IMR-90 (cell line): Measurements from ENCODE around the gene TP53BP2. TPM values are rescaled to one million over a fixed set of nuclear protein-coding genes. Genes with fewer than 3 reads are reported as not detected.
"Not testable (repeated sequence)": the region's sequence is repeated elsewhere in the genome, so short reads cannot be mapped to it uniquely, and the experiment has no call there.

Source experiments
- ATAC-seq: fragments of 200-7000 bp; cut with Tn5 transposase; 2 replicates; pipeline ENCODE4 v1.9.1; 2020; ENCODE audit warnings: low read depth, mild to moderate bottlenecking, moderate library complexity
- BruUV-seq: library from RNA; stranded (reverse); fragments of 400-500 nt; replicated peaks from 2 replicates; lab custom pipeline; 2021; lab: Mats Ljungman, UMichigan
- CTCF ChIA-PET: fragments of 300-600 bp; formaldehyde crosslinking; extraction: SDS; loops from one replicate; lab custom pipeline; 2021; ENCODE audit warnings: antibody characterized with exemption; lab: Yijun Ruan, JAX
- POLR2A ChIA-PET: fragments of 300-600 bp; sonication (Branson Sonifier 250); formaldehyde crosslinking; loops from one replicate; lab custom pipeline; 2022; ENCODE audit warnings: antibody characterized with exemption; ENCODE audit not compliant: unreplicated experiment; lab: Charles Lee
- DNase-seq: peaks from one replicate; pipeline ENCODE4 v3.0.0; 2013
- H2AFZ ChIP-seq: replicated peaks from 2 replicates; pipeline ENCODE3; 2013; ENCODE audit warnings: low read length, mild to moderate bottlenecking; ENCODE audit not compliant: poor library complexity
- H2AK5ac ChIP-seq: 2 replicates; pipeline ENCODE4 v1.6.1; 2013; ENCODE audit warnings: low read depth, low read length, inconsistent platforms
- H2AK9ac ChIP-seq: replicated peaks from 2 replicates; pipeline ENCODE3; 2013; ENCODE audit warnings: mild to moderate bottlenecking, low read depth, low read length, moderate library complexity; ENCODE audit not compliant: poor library complexity
- H2BK120ac ChIP-seq: 2 replicates; pipeline ENCODE4 v1.6.1; 2013; ENCODE audit warnings: low read depth, low read length, inconsistent platforms
- H2BK15ac ChIP-seq: 3 replicates; pipeline ENCODE4 v1.6.1; 2013; ENCODE audit warnings: low read depth, low read length, inconsistent platforms
- H2BK20ac ChIP-seq: 2 replicates; pipeline ENCODE4 v1.6.1; 2013; ENCODE audit warnings: low read depth, mild to moderate bottlenecking, inconsistent platforms, low read length, moderate library complexity
- H2BK5ac ChIP-seq: 2 replicates; pipeline ENCODE4 v1.6.1; 2013; ENCODE audit warnings: mild to moderate bottlenecking, low read depth, low read length, inconsistent platforms; ENCODE audit not compliant: poor library complexity, severe bottlenecking
- H3K14ac ChIP-seq: replicated peaks from 2 replicates; pipeline ENCODE4 v1.6.1; 2013; ENCODE audit warnings: low read depth, low read length, inconsistent platforms
- H3K18ac ChIP-seq: 2 replicates; pipeline ENCODE4 v1.6.1; 2013; ENCODE audit warnings: low read depth, low read length, control low read depth
- H3K23ac ChIP-seq: 2 replicates; pipeline ENCODE4 v1.6.1; 2013; ENCODE audit warnings: low read depth, low read length, inconsistent platforms
- H3K27ac ChIP-seq: 2 replicates; pipeline ENCODE4 v1.5.1; 2013; ENCODE audit warnings: mild to moderate bottlenecking, control low read depth, low read length; ENCODE audit not compliant: insufficient read depth
- H3K27me3 ChIP-seq: 2 replicates; pipeline ENCODE4 v1.6.1; 2013; ENCODE audit warnings: low read length; ENCODE audit not compliant: control insufficient read depth, insufficient read depth
- H3K36me3 ChIP-seq: 2 replicates; pipeline ENCODE4 v1.6.1; 2013; ENCODE audit warnings: low read length, mixed read lengths; ENCODE audit not compliant: control insufficient read depth, insufficient read depth
- H3K4ac ChIP-seq: 2 replicates; pipeline ENCODE4 v1.6.1; 2013; ENCODE audit warnings: low read depth, low read length, inconsistent platforms
- H3K4me1 ChIP-seq: 2 replicates; pipeline ENCODE4 v1.6.1; 2013; ENCODE audit warnings: low read length, mixed read lengths; ENCODE audit not compliant: control insufficient read depth, insufficient read depth
- H3K4me2 ChIP-seq: 2 replicates; pipeline ENCODE4 v1.6.1; 2013; ENCODE audit warnings: low read depth, mild to moderate bottlenecking, control low read depth, low read length, moderate library complexity
- H3K4me3 ChIP-seq: 2 replicates; pipeline ENCODE4 v1.5.1; 2013; ENCODE audit warnings: low read depth, mild to moderate bottlenecking, control low read depth, low read length, moderate library complexity; ENCODE audit not compliant: insufficient read depth
- H3K56ac ChIP-seq: 2 replicates; pipeline ENCODE4 v1.6.1; 2013; ENCODE audit warnings: low read length, inconsistent platforms; ENCODE audit not compliant: insufficient read depth; ENCODE audit errors: extremely low read depth
- H3K79me1 ChIP-seq, 2 experiments: 2 replicates each; pipeline ENCODE4 v1.6.1; 2013; ENCODE audit warnings: low read length in 2 of 2, inconsistent platforms in 1 of 2, low read depth in 1 of 2
- H3K9ac ChIP-seq: 2 replicates; pipeline ENCODE4 v1.6.1; 2013; ENCODE audit warnings: low read depth, low read length, control low read depth
- H3K9me1 ChIP-seq: 2 replicates; pipeline ENCODE4 v1.6.1; 2013; ENCODE audit warnings: low read length, inconsistent platforms; ENCODE audit not compliant: insufficient read depth
- H3K9me3 ChIP-seq: 2 replicates; pipeline ENCODE4 v1.6.1; 2013; ENCODE audit warnings: low read length; ENCODE audit not compliant: control insufficient read depth, insufficient read depth
- H4K20me1 ChIP-seq: 2 replicates; pipeline ENCODE4 v1.6.1; 2013; ENCODE audit warnings: low read length, inconsistent platforms; ENCODE audit not compliant: insufficient read depth
- H4K5ac ChIP-seq: 2 replicates; pipeline ENCODE4 v1.6.1; 2013; ENCODE audit warnings: mild to moderate bottlenecking, low read depth, low read length, control low read depth
- H4K8ac ChIP-seq, 2 experiments: 2 replicates each; pipeline ENCODE4 v1.6.1; 2013; ENCODE audit warnings: low read depth in 2 of 2, low read length in 2 of 2, control low read depth in 1 of 2, inconsistent platforms in 1 of 2
- H4K91ac ChIP-seq: 2 replicates; pipeline ENCODE4 v1.6.1; 2013; ENCODE audit warnings: low read depth, low read length, inconsistent platforms; ENCODE audit not compliant: insufficient read depth
- CEBPB ChIP-seq: IDR thresholded peaks from 2 replicates; pipeline ENCODE4 v1.6.1; 2012; ENCODE audit warnings: low read depth, low read length, improper control_type of control experiment
- FOS ChIP-seq: fragments of 150-350 bp; IDR thresholded peaks from 2 replicates; pipeline ENCODE4 v1.6.1; 2016; ENCODE audit warnings: low read depth, low read length
- MAFK ChIP-seq: IDR thresholded peaks from 2 replicates; pipeline ENCODE4 v1.6.1; 2012; ENCODE audit warnings: low read depth, low read length, improper control_type of control experiment
- MAZ ChIP-seq: IDR thresholded peaks from 2 replicates; pipeline ENCODE4 v1.6.1; 2012; ENCODE audit warnings: low read depth, mild to moderate bottlenecking, low read length, improper control_type of control experiment, moderate library complexity, borderline replicate concordance
- SMC3 ChIP-seq: fragments of 150-350 bp; IDR thresholded peaks from 2 replicates; pipeline ENCODE4 v1.6.1; 2016; ENCODE audit warnings: low read depth, mild to moderate bottlenecking, antibody characterized with exemption, low read length, moderate library complexity
- WGBS, 2 experiments: methylation state at CpG; one replicate each; pipeline versions ENCODE4 v1.1.5 to v1.1.7; 2013; ENCODE audit warnings: missing lambda C conversion rate in 2 of 2; ENCODE audit not compliant: insufficient read length in 1 of 2; ENCODE audit errors: extremely low coverage in 2 of 2; 5-methylcytosine and 5-hydroxymethylcytosine counted together
- dilution Hi-C: fragments of 300-500 bp; cut with HindIII; formaldehyde crosslinking; loops from one replicate; pipeline ENCODE4 v1.14.3; 2018; ENCODE audit warnings: low sequenced_read_pairs; ENCODE audit not compliant: unreplicated experiment
- in situ Hi-C: fragments of 300-500 bp; cut with MboI; formaldehyde crosslinking; loops from 3 replicates; pipeline ENCODE4 v1.14.3; 2019; ENCODE audit warnings: low sequenced_read_pairs, inconsistent platforms, mixed read lengths
- intact Hi-C: fragments of 100-400 bp; cut with micrococcal nuclease; formaldehyde crosslinking; loops from 2 replicates; pipeline ENCODE4 v1.10.0; 2022
- polyA plus RNA-seq, 3 experiments: library from polyadenylated mRNA; depleted of rRNA; stranded (reverse); fragments of >200 nt; gene quantifications; 2 replicates each; pipeline ENCODE4 v1.2.3, GENCODE V29; 2012; ENCODE audit warnings: low replicate concordance in 1 of 3
- total RNA-seq: library from RNA; depleted of rRNA; stranded (reverse); fragments of >200 nt; gene quantifications from 2 replicates; pipeline ENCODE4 v1.2.3, GENCODE V29; 2012
- TF ChIP-seq, protein P1 (sequence below): conservative IDR thresholded peaks from 2 replicates; pipeline ENCODE4 v1.5.1; 2012; ENCODE audit warnings: mild to moderate bottlenecking, low read depth, low read length, improper control_type of control experiment
- TF ChIP-seq, protein P2 (sequence below): fragments of 150-350 bp; IDR thresholded peaks from 2 replicates; pipeline ENCODE4 v1.6.1; 2017; ENCODE audit warnings: mild to moderate bottlenecking, antibody characterized with exemption, low read length, low read depth

TP53BP2 gene
- total and polyA plus RNA-seq, 2 of the 4 experiments (the other 2 are of a cell fraction), result 19.9 to 35.0 TPM

DNA sequence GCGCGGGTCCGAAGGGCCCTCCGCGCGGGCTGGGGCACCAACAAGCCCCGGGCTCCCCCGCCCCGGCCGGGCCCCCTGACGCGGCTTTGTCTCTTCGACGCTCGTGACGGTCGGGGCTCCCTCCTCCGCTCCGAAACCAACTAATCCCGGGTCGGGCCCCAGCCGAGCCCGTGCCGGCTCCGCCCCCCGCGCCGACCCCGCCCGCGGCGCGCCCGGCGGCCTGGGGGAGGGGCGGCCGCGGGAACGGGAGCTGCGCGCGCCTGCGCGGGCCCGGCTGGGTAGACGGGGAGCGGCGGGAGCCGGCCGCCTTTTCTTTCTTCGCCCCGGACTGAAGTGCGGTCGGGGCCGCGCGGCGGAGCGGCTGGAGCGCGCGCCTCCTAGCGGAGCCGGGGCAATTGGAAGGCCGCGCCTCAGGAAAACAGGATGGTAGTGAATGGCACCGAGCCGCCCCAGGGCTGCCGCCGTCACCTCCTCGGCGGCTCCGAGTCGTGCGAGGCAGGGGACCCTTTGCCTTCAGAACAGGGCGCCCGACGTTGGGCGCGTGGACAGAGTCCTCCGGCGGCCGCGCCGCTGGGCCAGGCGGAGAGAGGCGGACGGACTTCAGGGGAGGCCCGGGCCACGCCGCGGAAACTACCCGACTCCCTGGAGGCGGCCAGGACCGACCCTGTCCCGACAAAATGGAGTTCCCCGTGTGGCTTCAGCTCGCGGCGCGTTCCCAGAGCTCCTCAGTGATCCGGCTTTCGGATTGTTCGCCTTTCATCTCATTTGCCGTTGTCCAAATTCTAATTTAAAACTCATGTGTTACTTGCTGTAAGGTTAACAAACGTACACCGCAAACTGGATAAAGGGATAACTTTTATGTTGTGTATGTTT is at the start of gene TP53BP2 (continued):
- TF ChIP-seq SMC3, result peak; percentile 44
- TF ChIP-seq MAZ, result peak; percentile 89
- no peak for TF ChIP-seq FOS
- TF ChIP-seq CEBPB, result no peak
- TF ChIP-seq MAFK, result no peak
- TF ChIP-seq, protein P1, sequence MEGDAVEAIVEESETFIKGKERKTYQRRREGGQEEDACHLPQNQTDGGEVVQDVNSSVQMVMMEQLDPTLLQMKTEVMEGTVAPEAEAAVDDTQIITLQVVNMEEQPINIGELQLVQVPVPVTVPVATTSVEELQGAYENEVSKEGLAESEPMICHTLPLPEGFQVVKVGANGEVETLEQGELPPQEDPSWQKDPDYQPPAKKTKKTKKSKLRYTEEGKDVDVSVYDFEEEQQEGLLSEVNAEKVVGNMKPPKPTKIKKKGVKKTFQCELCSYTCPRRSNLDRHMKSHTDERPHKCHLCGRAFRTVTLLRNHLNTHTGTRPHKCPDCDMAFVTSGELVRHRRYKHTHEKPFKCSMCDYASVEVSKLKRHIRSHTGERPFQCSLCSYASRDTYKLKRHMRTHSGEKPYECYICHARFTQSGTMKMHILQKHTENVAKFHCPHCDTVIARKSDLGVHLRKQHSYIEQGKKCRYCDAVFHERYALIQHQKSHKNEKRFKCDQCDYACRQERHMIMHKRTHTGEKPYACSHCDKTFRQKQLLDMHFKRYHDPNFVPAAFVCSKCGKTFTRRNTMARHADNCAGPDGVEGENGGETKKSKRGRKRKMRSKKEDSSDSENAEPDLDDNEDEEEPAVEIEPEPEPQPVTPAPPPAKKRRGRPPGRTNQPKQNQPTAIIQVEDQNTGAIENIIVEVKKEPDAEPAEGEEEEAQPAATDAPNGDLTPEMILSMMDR, result peak; percentile 76
- TF ChIP-seq, protein P2, sequence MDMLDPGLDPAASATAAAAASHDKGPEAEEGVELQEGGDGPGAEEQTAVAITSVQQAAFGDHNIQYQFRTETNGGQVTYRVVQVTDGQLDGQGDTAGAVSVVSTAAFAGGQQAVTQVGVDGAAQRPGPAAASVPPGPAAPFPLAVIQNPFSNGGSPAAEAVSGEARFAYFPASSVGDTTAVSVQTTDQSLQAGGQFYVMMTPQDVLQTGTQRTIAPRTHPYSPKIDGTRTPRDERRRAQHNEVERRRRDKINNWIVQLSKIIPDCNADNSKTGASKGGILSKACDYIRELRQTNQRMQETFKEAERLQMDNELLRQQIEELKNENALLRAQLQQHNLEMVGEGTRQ, result no peak

DNA sequence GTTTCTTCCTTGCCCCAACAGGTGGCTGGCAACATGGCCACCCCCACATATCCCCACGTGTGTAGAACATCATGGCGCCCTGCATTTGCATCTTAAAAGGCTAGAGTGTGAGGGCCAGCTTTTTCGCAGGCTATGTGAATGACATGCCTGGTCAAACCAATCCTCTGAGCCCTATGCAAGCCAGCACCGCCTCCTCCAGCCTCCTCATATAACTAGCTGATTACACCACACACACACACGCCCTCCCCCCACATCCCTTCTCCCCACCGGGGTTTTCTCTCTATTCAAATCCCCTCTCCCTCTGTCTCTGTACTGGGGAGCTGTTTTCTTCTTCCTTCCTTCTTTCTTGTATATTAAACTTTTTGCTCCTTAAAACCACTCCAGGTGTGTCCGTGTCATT is 44.7 kb upstream of the TP53BP2 start:
- H2BK5ac ChIP-seq, H3K79me1 ChIP-seq, H2AK5ac ChIP-seq, H3K4ac ChIP-seq, H4K8ac ChIP-seq, DNase-seq, in situ Hi-C loops, H3K56ac ChIP-seq, CTCF ChIA-PET, intact Hi-C loops, POLR2A ChIA-PET, H3K14ac ChIP-seq, H3K27ac ChIP-seq, H2BK20ac ChIP-seq, H3K9me3 ChIP-seq, H3K4me2 ChIP-seq, H3K4me3 ChIP-seq, H2AFZ ChIP-seq, H4K20me1 ChIP-seq, H3K23ac ChIP-seq, H3K9me1 ChIP-seq, BruUV-seq, H4K91ac ChIP-seq, H3K4me1 ChIP-seq, H2AK9ac ChIP-seq, H2BK15ac ChIP-seq, H3K9ac ChIP-seq, H2BK120ac ChIP-seq, dilution Hi-C loops, H3K18ac ChIP-seq, H3K36me3 ChIP-seq, H3K27me3 ChIP-seq, ATAC-seq, H4K5ac ChIP-seq: not testable (repeated sequence)
- no CpG with 5 or more reads among the region's 7 CpGs for WGBS, 2 experiments
